ENCODE results near the gene KDELR1. TPM values are rescaled to one million over a fixed set of nuclear protein-coding genes. Genes with fewer than 3 reads are reported as not detected.

KDELR1 gene
- total and polyA plus RNA-seq, 8 donors: 58.7 to 113 (median 83.3) TPM

DNA sequence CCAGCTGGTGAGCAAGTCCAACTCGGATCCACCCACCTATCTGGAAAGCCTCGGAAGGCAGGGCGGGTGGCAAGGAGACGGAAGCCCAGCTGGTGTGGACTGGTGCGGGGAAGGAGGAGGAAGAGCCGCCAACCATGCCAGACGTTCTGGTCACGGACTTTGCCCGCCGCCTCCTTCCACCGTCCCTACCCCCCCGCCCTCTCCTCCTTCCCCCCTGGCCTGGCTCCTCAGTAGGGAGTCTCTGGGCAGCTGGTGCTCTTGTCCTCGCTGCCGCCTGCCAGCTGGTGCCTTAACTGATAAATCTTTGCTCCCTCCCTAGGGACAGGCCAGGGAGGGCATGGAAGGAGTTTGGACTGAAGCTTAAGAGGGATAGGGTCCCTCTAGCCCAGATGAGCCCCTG lies 22.4 kb downstream of the KDELR1 start:
- no peaks in the 10 kb centered on the region for H3K27me3 ChIP-seq
- no peak for FAIRE-seq
- H3K36me3 ChIP-seq: no peaks in the 10 kb centered on the region
- no peak overlapping the region for H3K4me3 ChIP-seq
- peak in 1 of 4 donors; percentile 1 for ATAC-seq
- no peak overlapping the region for H3K27ac ChIP-seq
- TF ChIP-seq CTCF (IDR thresholded peaks at IDR 0.05): no peak
- intact Hi-C loops (cut with DNase I): no loop called here
- 53 to 63% methylated on average over 13 of the region's 14 CpGs for WGBS, 2 donors
- DNase-seq: no peak
- H3K4me1 ChIP-seq: peaks cover 0 to 3% (median 0%) of the 10 kb centered on the region in 3 donors
- H3K9me3 ChIP-seq: no peaks in the 10 kb centered on the region

DNA sequence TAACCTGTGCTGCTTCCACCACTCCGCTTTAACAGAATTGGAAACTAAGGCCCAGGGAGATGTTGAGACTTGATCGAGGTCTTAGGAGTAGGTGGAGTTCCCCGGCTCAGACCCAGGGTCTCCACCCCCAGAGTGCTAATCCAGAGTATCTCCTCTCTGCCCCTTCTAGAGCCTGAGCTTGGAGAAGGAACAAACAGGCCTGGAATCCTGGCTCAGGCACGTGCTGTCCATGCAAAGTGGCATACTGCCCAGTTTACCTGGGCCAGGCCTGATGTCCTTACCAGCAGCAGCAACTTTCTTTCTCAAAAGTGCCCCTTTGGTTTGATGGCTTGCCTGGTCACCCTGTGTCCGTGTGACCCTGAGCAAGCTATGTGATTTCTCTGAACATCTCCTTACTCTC lies 23.5 kb downstream of the KDELR1 start:
- Histone ChIP-seq H3K27me3 (no peaks in the 10 kb centered on the region), H3K4me3 (no peak overlapping the region), H3K27ac (peak overlapping the region in 1 of 4 donors; percentile 16), H3K4me1 (peaks cover 0 to 3% (median 0%) of the 10 kb centered on the region in 3 donors), H3K9me3 (no peaks in the 10 kb centered on the region), H3K36me3 (no peaks in the 10 kb centered on the region)
- intact Hi-C loops (cut with DNase I): no loop called here
- no peak for FAIRE-seq
- WGBS, 2 donors: 51 to 57% methylated on average over 5 of the region's 5 CpGs
- DNase-seq: peak in 1 of 6 donors; percentile 42
- no peak for TF ChIP-seq CTCF (IDR thresholded peaks at IDR 0.05)
- ATAC-seq: no peak

DNA sequence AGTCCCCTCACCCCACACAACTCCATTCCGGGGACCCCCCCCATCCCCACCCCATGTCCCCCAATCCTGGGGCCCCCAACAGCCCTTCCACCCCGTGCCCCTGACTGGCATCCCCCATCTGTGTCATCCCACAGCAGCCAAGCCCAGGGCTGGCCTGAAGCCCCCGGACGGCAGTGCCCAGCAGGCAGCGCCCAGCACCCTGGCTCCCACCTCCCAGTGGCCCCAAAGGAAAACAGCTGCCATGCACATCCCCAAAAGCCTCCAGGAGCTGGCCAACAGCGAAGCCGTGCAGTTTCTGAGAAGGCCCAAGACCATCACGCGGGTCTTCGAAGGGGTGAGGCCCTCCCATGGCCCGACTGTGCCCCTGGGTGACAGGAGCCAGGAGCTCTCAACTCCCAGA lies 25.7 kb downstream of the KDELR1 start:
- FAIRE-seq (no peak), DNase-seq (peak in 2 of 6 donors; percentile 53 to 78), ATAC-seq (no peak)
- Histone ChIP-seq H3K36me3 (no peaks in the 10 kb centered on the region), H3K9me3 (no peaks in the 10 kb centered on the region), H3K27me3 (no peaks in the 10 kb centered on the region), H3K27ac (no peak overlapping the region), H3K4me1 (peaks cover 0 to 3% (median 0%) of the 10 kb centered on the region in 3 donors), H3K4me3 (no peak overlapping the region)
- WGBS, 2 donors: 93 to 94% methylated on average over 11 of the region's 11 CpGs
- intact Hi-C loops (cut with DNase I): no loop called here
- no peak for TF ChIP-seq CTCF (IDR thresholded peaks at IDR 0.05)

- Histone ChIP-seq H3K27ac (peak overlapping the region in 3 of 4 donors; percentile 8 to 92 (median 91)), H3K9me3 (no peaks in the 10 kb centered on the region), H3K27me3 (no peaks in the 10 kb centered on the region), H3K4me1 (peaks cover 0 to 3% (median 0%) of the 10 kb centered on the region in 3 donors), H3K4me3 (peak overlapping the region in 2 of 4 donors; percentile 51 to 55), H3K36me3 (no peaks in the 10 kb centered on the region)
- intact Hi-C loops (cut with DNase I): no loop called here
- 58 to 63% methylated on average over 10 of the region's 10 CpGs for WGBS, 2 donors
- peak in 5 of 6 donors; percentile 34 to 63 (median 50) for DNase-seq
- ATAC-seq: no peak
- no peak for FAIRE-seq
- no peak for TF ChIP-seq CTCF (IDR thresholded peaks at IDR 0.05)
Measured at GRCh38 chr19:48364598-48365348, 26.6 kb downstream of the KDELR1 start.
